Upper lobe of left lung (tissue), 6 donors: Measurements from ENCODE around the gene DDC. TPM values are rescaled to one million over a fixed set of nuclear protein-coding genes. Genes with fewer than 3 reads are reported as not detected.

Experiments used
- ATAC-seq, 2 donors: fragments of 200-7000 bp; cut with Tn5 transposase; one replicate each; pipeline ENCODE4 v1.9.1; 2022; ENCODE audit warnings: mild to moderate bottlenecking in 2 of 2, moderate library complexity in 2 of 2; ENCODE audit not compliant: low FRiP score in 2 of 2
- DNase-seq, 2 donors: peaks; one replicate each; pipeline ENCODE4 v3.0.0-alpha.2; 2019 to 2020
- H3K27ac ChIP-seq, 4 donors: fragments of 200-600 bp; sonication (generic); one replicate each; pipeline ENCODE4 v1.5.1; 2016 to 2019
- H3K27me3 ChIP-seq, 4 donors: fragments of 200-600 bp; sonication (generic); one replicate each; pipeline ENCODE4 v1.5.1; 2017 to 2019
- H3K36me3 ChIP-seq, 4 donors: fragments of 200-600 bp; sonication (generic); one replicate each; pipeline ENCODE4 v1.5.1; 2016 to 2019
- H3K4me1 ChIP-seq, 4 donors: fragments of 200-600 bp; sonication (generic); one replicate each; pipeline ENCODE4 v1.5.1; 2018 to 2019
- H3K4me3 ChIP-seq, 4 donors: fragments of 200-600 bp; sonication (generic); one replicate each; pipeline ENCODE4 v1.5.1; 2017 to 2019; ENCODE audit warnings: mild to moderate bottlenecking in 2 of 4, moderate library complexity in 1 of 4
- H3K9me3 ChIP-seq, 4 donors: fragments of 200-600 bp; sonication (generic); one replicate each; pipeline ENCODE4 v1.5.1; 2018 to 2019
- EP300 ChIP-seq, 4 donors: sonication (generic); formaldehyde crosslinking; IDR thresholded peaks; one replicate each; pipeline ENCODE4 v1.5.1; 2017; ENCODE audit warnings: antibody characterized with exemption in 4 of 4, control low read depth in 2 of 4
- POLR2A ChIP-seq, 4 donors: fragments of 450-650 bp; IDR thresholded peaks; one replicate each; pipeline ENCODE4 v1.5.1; 2016 to 2017; ENCODE audit warnings: antibody characterized with exemption in 4 of 4, mild to moderate bottlenecking in 2 of 4
- POLR2AphosphoS5 ChIP-seq, 2 donors: sonication (generic); formaldehyde crosslinking; IDR thresholded peaks; one replicate each; pipeline ENCODE4 v1.5.1; 2017; ENCODE audit warnings: antibody characterized with exemption in 2 of 2
- WGBS, 2 donors: methylation state at CpG; one replicate each; pipeline ENCODE4 v1.1.5; 2017 to 2018; 5-methylcytosine and 5-hydroxymethylcytosine counted together
- total RNA-seq, 6 donors: library from RNA; depleted of rRNA in 4 of 6; stranded (reverse); fragments of >200 nt in 4 of 6; gene quantifications; one replicate each; pipeline versions ENCODE4 v1.1.0 to v1.2.1, GENCODE V29; 2016 to 2021
- TF ChIP-seq, protein P1 (sequence below), 6 experiments: fragments of 450-650 bp in 4 of 6; fragments of 200-600 bp in 2 of 6; sonication (generic) in 2 of 6; IDR thresholded peaks; one replicate each; pipeline ENCODE4 v1.5.1; 2016 to 2019; ENCODE audit warnings: antibody characterized with exemption in 6 of 6
- donor health status: DM: no; HTN: no; CAD: no; lungs with moderate emphysema.
- donor health status: DM: no; HTN: yes; CAD: no; lungs with severe emphysema.

DDC gene
- total RNA-seq, 6 donors from 2014 or later, result 1.2 to 2.0 (median 1.4) TPM; not detected in 1

DNA sequence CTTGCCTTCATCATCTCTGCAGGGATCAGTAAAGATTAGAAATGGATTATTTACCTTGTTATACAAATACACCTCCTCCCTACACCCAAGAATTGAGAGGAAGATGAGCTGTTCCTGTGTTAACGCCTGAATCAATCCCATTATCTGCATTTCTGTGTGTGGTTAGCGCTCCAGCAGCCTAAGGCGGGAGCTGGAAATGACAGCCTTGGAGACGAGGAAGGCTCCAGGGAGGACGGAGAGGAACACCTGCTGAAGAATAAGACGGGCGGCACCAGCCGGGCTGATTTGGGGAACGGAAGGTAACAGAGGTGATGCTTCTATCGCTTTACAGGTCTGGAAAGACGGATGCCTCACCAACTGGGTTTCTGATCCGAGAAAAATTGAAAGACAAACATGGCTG lies 34.2 kb upstream of the DDC start:
- H3K27ac ChIP-seq, result no peak overlapping the region
- TF ChIP-seq, protein P1, sequence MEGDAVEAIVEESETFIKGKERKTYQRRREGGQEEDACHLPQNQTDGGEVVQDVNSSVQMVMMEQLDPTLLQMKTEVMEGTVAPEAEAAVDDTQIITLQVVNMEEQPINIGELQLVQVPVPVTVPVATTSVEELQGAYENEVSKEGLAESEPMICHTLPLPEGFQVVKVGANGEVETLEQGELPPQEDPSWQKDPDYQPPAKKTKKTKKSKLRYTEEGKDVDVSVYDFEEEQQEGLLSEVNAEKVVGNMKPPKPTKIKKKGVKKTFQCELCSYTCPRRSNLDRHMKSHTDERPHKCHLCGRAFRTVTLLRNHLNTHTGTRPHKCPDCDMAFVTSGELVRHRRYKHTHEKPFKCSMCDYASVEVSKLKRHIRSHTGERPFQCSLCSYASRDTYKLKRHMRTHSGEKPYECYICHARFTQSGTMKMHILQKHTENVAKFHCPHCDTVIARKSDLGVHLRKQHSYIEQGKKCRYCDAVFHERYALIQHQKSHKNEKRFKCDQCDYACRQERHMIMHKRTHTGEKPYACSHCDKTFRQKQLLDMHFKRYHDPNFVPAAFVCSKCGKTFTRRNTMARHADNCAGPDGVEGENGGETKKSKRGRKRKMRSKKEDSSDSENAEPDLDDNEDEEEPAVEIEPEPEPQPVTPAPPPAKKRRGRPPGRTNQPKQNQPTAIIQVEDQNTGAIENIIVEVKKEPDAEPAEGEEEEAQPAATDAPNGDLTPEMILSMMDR (IDR thresholded peaks at IDR 0.05), result no peak
- TF ChIP-seq POLR2AphosphoS5 (IDR thresholded peaks at IDR 0.05) (no peak), EP300 (IDR thresholded peaks at IDR 0.05) (no peak), POLR2A (IDR thresholded peaks at IDR 0.05) (no peak)
- ATAC-seq, result no peak
- peaks cover 0 to 73% (median 29%) of the 10 kb centered on the region in 4 donors for H3K36me3 ChIP-seq
- no peaks in the 10 kb centered on the region for H3K27me3 ChIP-seq
- DNase-seq, result no peak
- H3K4me3 ChIP-seq, result no peak overlapping the region
- WGBS, 2 donors, result 95 to 96% methylated on average over 12 of the region's 12 CpGs
- H3K9me3 ChIP-seq, result no peaks in the 10 kb centered on the region
- peaks cover 0 to 3% (median 0%) of the 10 kb centered on the region in 4 donors for H3K4me1 ChIP-seq

DNA sequence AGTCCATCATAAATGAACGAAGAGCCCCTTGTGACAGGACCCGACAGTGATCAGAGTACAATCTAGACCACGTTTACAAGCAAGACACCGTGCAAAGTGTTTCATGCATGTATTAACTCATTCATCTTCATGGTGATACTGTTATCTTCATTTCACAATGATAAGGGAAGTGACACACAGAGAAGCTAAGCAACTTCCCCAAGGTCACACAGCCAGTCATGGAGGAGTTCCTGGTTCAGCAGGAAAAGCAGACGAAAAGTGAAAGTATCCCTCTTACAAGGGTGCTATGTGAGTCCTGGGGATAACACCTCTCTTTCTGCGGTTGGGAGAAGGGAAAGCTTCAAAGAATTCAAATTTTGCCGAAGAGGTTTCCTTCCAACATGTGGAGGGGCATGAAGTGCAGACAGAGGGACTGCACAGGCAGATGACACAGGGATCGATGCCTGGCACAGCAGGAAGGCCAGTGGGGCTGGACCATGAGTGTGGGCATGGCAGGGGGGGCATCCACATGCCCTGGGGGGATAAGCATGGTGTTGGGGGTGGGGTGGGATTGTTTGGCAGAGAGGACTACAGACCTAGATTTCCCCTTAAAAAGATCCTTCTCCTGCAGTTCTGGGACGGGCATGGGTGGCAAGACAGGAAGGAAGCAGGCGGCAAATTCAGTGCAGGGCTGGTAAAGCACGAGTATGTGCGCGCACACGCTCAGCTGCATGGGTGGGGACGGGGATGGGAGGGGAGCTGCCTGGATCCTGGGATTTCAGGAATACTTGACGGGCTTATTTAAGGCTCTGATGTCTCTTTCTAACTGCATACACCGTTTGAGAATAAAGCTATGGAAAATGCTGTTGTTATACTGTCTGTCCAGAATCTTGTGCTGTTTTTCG lies 33.5 kb upstream of the DDC start:
- Histone ChIP-seq H3K4me3 (no peak overlapping the region), H3K36me3 (peaks cover 0 to 71% (median 23%) of the 10 kb centered on the region in 4 donors), H3K27me3 (no peaks in the 10 kb centered on the region), H3K9me3 (no peaks in the 10 kb centered on the region), H3K4me1 (peaks cover 0 to 3% (median 0%) of the 10 kb centered on the region in 4 donors), H3K27ac (no peak overlapping the region)
- DNase-seq (no peak), ATAC-seq (no peak)
- WGBS, 2 donors, result 79 to 86% methylated on average over 18 of the region's 18 CpGs
- no peak for TF ChIP-seq POLR2AphosphoS5 (IDR thresholded peaks at IDR 0.05)
- TF ChIP-seq, protein P1 (IDR thresholded peaks at IDR 0.05), result no peak
- TF ChIP-seq EP300 (IDR thresholded peaks at IDR 0.05), result no peak

DNA sequence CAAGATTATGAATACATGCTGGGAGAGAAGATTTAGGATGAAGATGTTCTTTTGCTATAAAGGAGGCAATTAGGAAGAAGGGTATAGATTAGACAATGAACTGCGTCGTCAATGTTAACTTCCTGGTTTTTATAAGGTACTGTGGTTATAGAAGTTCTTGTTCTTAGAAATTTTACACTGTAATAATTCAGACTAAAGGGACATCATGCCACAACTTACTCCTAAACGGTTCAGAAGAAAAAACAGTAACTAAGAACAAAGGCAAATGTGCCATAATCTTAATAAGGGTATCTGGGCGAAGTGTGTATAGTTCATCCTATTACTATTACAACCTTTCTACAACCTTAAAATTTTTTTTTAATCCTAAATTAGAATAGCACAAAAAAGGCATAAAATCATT lies 31.3 kb upstream of the DDC start:
- no peaks in the 10 kb centered on the region for H3K27me3 ChIP-seq
- peaks cover 0 to 74% (median 34%) of the 10 kb centered on the region in 4 donors for H3K36me3 ChIP-seq
- no peaks in the 10 kb centered on the region for H3K9me3 ChIP-seq
- DNase-seq (no peak), ATAC-seq (no peak)
- WGBS, 2 donors, result 82 to 84% methylated on average over 4 of the region's 4 CpGs
- no peak overlapping the region for H3K27ac ChIP-seq
- TF ChIP-seq POLR2AphosphoS5 (IDR thresholded peaks at IDR 0.05), result no peak
- TF ChIP-seq, protein P1 (IDR thresholded peaks at IDR 0.05), result no peak
- TF ChIP-seq EP300 (IDR thresholded peaks at IDR 0.05), result no peak
- no peak for TF ChIP-seq POLR2A (IDR thresholded peaks at IDR 0.05)
- H3K4me3 ChIP-seq, result no peak overlapping the region
- peaks cover 0 to 3% (median 0%) of the 10 kb centered on the region in 4 donors for H3K4me1 ChIP-seq

DNA sequence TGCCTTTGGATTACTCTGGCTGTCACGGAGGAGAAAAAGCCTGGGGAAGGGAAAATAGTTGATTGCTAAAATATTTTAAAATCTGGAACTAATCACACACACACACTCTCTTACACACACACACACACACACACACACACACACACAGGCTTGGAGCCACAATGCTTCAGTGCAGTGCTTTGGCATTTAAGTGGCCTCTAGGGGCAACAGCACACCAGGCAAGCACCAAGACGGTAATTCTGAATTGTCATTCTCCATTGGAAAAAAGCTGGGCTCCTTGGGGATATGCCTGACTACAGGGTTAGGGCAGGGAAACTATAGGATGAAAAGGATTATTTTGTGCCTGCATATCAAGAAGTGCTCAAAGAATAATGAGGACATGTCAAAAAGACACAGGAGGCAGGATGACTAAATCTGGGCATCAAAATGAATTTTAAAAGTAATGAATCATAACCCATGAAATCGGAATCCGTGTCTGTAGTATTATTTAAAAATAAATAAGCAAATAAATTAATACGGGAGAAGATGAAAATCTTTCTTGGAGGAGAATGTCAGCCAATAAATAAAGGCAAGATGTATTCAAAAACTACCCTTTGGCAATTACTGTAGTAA lies 30.4 kb upstream of the DDC start:
- WGBS, 2 donors, result 71 to 77% methylated on average over 5 of the region's 5 CpGs
- Histone ChIP-seq H3K27ac (no peak overlapping the region), H3K27me3 (no peaks in the 10 kb centered on the region), H3K4me3 (no peak overlapping the region), H3K36me3 (peaks cover 0 to 70% (median 34%) of the 10 kb centered on the region in 4 donors), H3K9me3 (no peaks in the 10 kb centered on the region), H3K4me1 (no peaks in the 10 kb centered on the region)
- DNase-seq (no peak), ATAC-seq (peak; percentile 40 to 56)
- no peak for TF ChIP-seq EP300 (IDR thresholded peaks at IDR 0.05)
- no peak for TF ChIP-seq POLR2AphosphoS5 (IDR thresholded peaks at IDR 0.05)
- TF ChIP-seq, protein P1 (IDR thresholded peaks at IDR 0.05), result peak in 4 of 6 experiments; percentile 6 to 36 (median 14)
- no peak for TF ChIP-seq POLR2A (IDR thresholded peaks at IDR 0.05)
